ENCODE measurements around the gene RPP38.

- TF ChIP-seq ZZZ3 (IDR thresholded peaks at IDR 0.05; ENCODE audit: control insufficient read depth, insufficient read length, low read depth) (no peak), GABPA (IDR thresholded peaks at IDR 0.05; ENCODE audit: low read depth) (no peak)
- TF ChIP-seq, protein P1, sequence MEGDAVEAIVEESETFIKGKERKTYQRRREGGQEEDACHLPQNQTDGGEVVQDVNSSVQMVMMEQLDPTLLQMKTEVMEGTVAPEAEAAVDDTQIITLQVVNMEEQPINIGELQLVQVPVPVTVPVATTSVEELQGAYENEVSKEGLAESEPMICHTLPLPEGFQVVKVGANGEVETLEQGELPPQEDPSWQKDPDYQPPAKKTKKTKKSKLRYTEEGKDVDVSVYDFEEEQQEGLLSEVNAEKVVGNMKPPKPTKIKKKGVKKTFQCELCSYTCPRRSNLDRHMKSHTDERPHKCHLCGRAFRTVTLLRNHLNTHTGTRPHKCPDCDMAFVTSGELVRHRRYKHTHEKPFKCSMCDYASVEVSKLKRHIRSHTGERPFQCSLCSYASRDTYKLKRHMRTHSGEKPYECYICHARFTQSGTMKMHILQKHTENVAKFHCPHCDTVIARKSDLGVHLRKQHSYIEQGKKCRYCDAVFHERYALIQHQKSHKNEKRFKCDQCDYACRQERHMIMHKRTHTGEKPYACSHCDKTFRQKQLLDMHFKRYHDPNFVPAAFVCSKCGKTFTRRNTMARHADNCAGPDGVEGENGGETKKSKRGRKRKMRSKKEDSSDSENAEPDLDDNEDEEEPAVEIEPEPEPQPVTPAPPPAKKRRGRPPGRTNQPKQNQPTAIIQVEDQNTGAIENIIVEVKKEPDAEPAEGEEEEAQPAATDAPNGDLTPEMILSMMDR (IDR thresholded peaks at IDR 0.05 in 2 of 3, conservative IDR thresholded peaks at IDR 0.05 in 1 of 3; ENCODE audit: control insufficient read depth in 2 of 3, extremely low read depth in 1 of 3, insufficient read depth in 1 of 3, low read depth in 3 of 3, low read length in 3 of 3) = no peak
- TF ChIP-seq, protein P2, sequence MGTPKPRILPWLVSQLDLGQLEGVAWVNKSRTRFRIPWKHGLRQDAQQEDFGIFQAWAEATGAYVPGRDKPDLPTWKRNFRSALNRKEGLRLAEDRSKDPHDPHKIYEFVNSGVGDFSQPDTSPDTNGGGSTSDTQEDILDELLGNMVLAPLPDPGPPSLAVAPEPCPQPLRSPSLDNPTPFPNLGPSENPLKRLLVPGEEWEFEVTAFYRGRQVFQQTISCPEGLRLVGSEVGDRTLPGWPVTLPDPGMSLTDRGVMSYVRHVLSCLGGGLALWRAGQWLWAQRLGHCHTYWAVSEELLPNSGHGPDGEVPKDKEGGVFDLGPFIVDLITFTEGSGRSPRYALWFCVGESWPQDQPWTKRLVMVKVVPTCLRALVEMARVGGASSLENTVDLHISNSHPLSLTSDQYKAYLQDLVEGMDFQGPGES (IDR thresholded peaks at IDR 0.05) = no peak
Observed at GRCh38 chr10:15058689-15059088, 38.5 kb upstream of the RPP38 start.
